ENCODE results near the gene PCDHB3.

PCDHB3 gene

GRCh38 chr5:141100243-141100805, at the start of gene PCDHB3:
Gene PCDHB3 (plus strand): TSS chr5:141100473. CDS start chr5:141100650, 177 bp downstream.
- H3K4me3 ChIP-seq (ENCODE audit: low read depth, low read length) = no peak within 1 kb of the TSS
- ChIA-PET CTCF (interaction anchor here (0.7 to 1.5 kb wide), 3 partner anchors 10 to 409 kb away, joined by 3 to 7 read pairs (median 3); no protein-coding TSS in a partner anchor), POLR2A (no interaction called here)
- no peaks in the 10 kb centered on the region for H3K4me1 ChIP-seq (ENCODE audit: control insufficient read depth, insufficient read depth, low read length)
- no peak within 1 kb of the TSS for H3K27ac ChIP-seq (ENCODE audit: extremely low read depth, low read depth, low read length)
- peak; percentile 60 for TF ChIP-seq ZNF654 (tag by site-specific recombination; IDR thresholded peaks at IDR 0.05; ENCODE audit: low read depth)
- TF ChIP-seq ZBTB26 (tag by site-specific recombination; optimal IDR thresholded peaks at IDR 0.05) = no peak
- TF ChIP-seq ZNF501 (tag by site-specific recombination; IDR thresholded peaks at IDR 0.05) = no peak
- TF ChIP-seq ZNF2 (tag by site-specific recombination; IDR thresholded peaks at IDR 0.05) = 0 out of 2 replicates have a peak, but pooled peaks have one; percentile 28
- no peaks in the 10 kb centered on the region for H3K36me3 ChIP-seq (ENCODE audit: control insufficient read depth in 2 of 2, insufficient read depth in 1 of 2, low read length in 2 of 2)
- no peaks in the 10 kb centered on the region for H3K9me3 ChIP-seq (ENCODE audit: control insufficient read depth, insufficient read depth, low read depth, low read length)

- H3K9me3 ChIP-seq (ENCODE audit: control insufficient read depth, insufficient read depth, low read depth, low read length) = no peaks in the 10 kb centered on the region
- ChIA-PET CTCF (interaction anchor here (0.6 to 1.9 kb wide), 3 partner anchors 9 to 182 kb away, joined by 3 to 7 read pairs (median 3); partner anchors contain the start of gene PCDHA11), POLR2A (no interaction called here)
- H3K36me3 ChIP-seq (ENCODE audit: control insufficient read depth in 2 of 2, insufficient read depth in 1 of 2, low read length in 2 of 2) = no peaks in the 10 kb centered on the region
- no peak within 1 kb of the TSS for H3K27ac ChIP-seq (ENCODE audit: extremely low read depth, low read depth, low read length)
- H3K4me3 ChIP-seq (ENCODE audit: low read depth, low read length) = peak within 1 kb of the TSS; percentile 39
- 0 out of 2 replicates have a peak, but pooled peaks have one; percentile 52 for TF ChIP-seq SCRT1 (tag by site-specific recombination; IDR thresholded peaks at IDR 0.05; ENCODE audit: borderline replicate concordance)
- peak; percentile 98 for TF ChIP-seq SCRT2 (tag by site-specific recombination; IDR thresholded peaks at IDR 0.05)
- TF ChIP-seq ZNF19 (tag by site-specific recombination; IDR thresholded peaks at IDR 0.05; ENCODE audit: low read depth) = no peak
- no peaks in the 10 kb centered on the region for H3K4me1 ChIP-seq (ENCODE audit: control insufficient read depth, insufficient read depth, low read length)
Observed at GRCh38 chr5:141050622-141051520, 49.4 kb upstream of the PCDHB3 start, which contains the start of gene PCDHB1. Gene PCDHB1 (plus strand): TSS chr5:141051374. CDS start chr5:141051471, 97 bp downstream.

- POLR2A ChIA-PET = no interaction called here
- TF ChIP-seq ZNF239 (tag by site-specific recombination; IDR thresholded peaks at IDR 0.05) (no peak), SCRT2 (tag by site-specific recombination; IDR thresholded peaks at IDR 0.05) (peak; percentile 55; the same call in 1 of the 2 replicates)
- Histone ChIP-seq H3K4me1 (ENCODE audit: control insufficient read depth, insufficient read depth, low read length) (no peaks in the 10 kb centered on the region), H3K4me3 (ENCODE audit: low read depth, low read length) (peak overlapping the region; percentile 39), H3K36me3 (ENCODE audit: control insufficient read depth in 2 of 2, insufficient read depth in 1 of 2, low read length in 2 of 2) (no peaks in the 10 kb centered on the region), H3K9me3 (ENCODE audit: control insufficient read depth, insufficient read depth, low read depth, low read length) (no peaks in the 10 kb centered on the region), H3K27ac (ENCODE audit: extremely low read depth, low read depth, low read length) (no peak overlapping the region)
- CTCF ChIA-PET = interaction anchor here (0.6 to 1.9 kb wide), 2 partner anchors 91 to 183 kb away, joined by 3 to 7 read pairs; partner anchors contain the start of gene PCDHA11
Observed at GRCh38 chr5:141051521-141051866, 48.8 kb upstream of the PCDHB3 start.

- Histone ChIP-seq H3K27ac (ENCODE audit: extremely low read depth, low read depth, low read length) (no peak overlapping the region), H3K4me1 (ENCODE audit: control insufficient read depth, insufficient read depth, low read length) (no peaks in the 10 kb centered on the region), H3K4me3 (ENCODE audit: low read depth, low read length) (no peak overlapping the region), H3K9me3 (ENCODE audit: control insufficient read depth, insufficient read depth, low read depth, low read length) (no peaks in the 10 kb centered on the region), H3K36me3 (ENCODE audit: control insufficient read depth in 2 of 2, insufficient read depth in 1 of 2, low read length in 2 of 2) (no peaks in the 10 kb centered on the region)
- ChIA-PET POLR2A (no interaction called here), CTCF (interaction anchor here (0.7 to 1.1 kb wide), 2 partner anchors 17 to 37 kb away, joined by 3 to 4 read pairs; partner anchors contain the start of gene PCDHB2)
- TF ChIP-seq ZNF654 (tag by site-specific recombination; IDR thresholded peaks at IDR 0.05; ENCODE audit: low read depth) = no peak
- no peak for TF ChIP-seq ZNF391 (tag by site-specific recombination; IDR thresholded peaks at IDR 0.05; ENCODE audit: borderline replicate concordance, low read depth)
- TF ChIP-seq ZSCAN5A (tag by site-specific recombination; IDR thresholded peaks at IDR 0.05) = no peak
- TF ChIP-seq ZNF292 (tag by site-specific recombination; IDR thresholded peaks at IDR 0.05; ENCODE audit: borderline replicate concordance, low read depth) = no peak
- no peak for TF ChIP-seq ZNF843 (tag by site-specific recombination; IDR thresholded peaks at IDR 0.05)
- TF ChIP-seq ZNF18 (tag by site-specific recombination; IDR thresholded peaks at IDR 0.05) = no peak
- no peak for TF ChIP-seq ZNF560 (tag by site-specific recombination; IDR thresholded peaks at IDR 0.05; ENCODE audit: borderline replicate concordance)
- no peak for TF ChIP-seq SALL2 (tag by site-specific recombination; IDR thresholded peaks at IDR 0.05; ENCODE audit: borderline replicate concordance)
- TF ChIP-seq ZNF433 (tag by site-specific recombination; IDR thresholded peaks at IDR 0.05; ENCODE audit: low read depth) = no peak
- no peak for TF ChIP-seq ZNF768 (tag by site-specific recombination; IDR thresholded peaks at IDR 0.05)
- no peak for TF ChIP-seq ZNF157 (tag by site-specific recombination; IDR thresholded peaks at IDR 0.05)
- no peak for TF ChIP-seq TCF7L2 (IDR thresholded peaks at IDR 0.05; ENCODE audit: borderline replicate concordance, low read depth, low read length)
- TF ChIP-seq ZNF623 (tag by site-specific recombination; IDR thresholded peaks at IDR 0.05) = no peak
- no peak for TF ChIP-seq MEIS1 (CRISPR knock-in tag; IDR thresholded peaks at IDR 0.05; ENCODE audit: borderline replicate concordance)
Observed at GRCh38 chr5:141077826-141078225, 22.4 kb upstream of the PCDHB3 start.

All from HEK293 (cell line).